ENCODE results near the gene NR2F1-AS1. TPM values are rescaled to one million over a fixed set of nuclear protein-coding genes. Genes with fewer than 3 reads are reported as not detected.

The NR2F1-AS1 gene
- total RNA-seq = 10 to 100 TPM; 10.5 to 11.9 TPM
- long read RNA-seq, partial matches to known transcripts = 0 of 7 reads
- long read RNA-seq, other reads (novel, unspliced or antisense) = 7 of 7 reads

- DNase-seq (no peak), ATAC-seq (peak; percentile 6 to 19)
- intact Hi-C loops (cut with DNase I) = loop anchor here in 1 of 2 donors (1.0 kb wide), 1 partner anchor 220 kb away; no protein-coding TSS in a partner anchor
Observed at GRCh38 chr5:93580927-93581445, at the start of gene NR2F1-AS1. NR2F1-AS1 (minus strand) TSS chr5:93581219.

DNA sequence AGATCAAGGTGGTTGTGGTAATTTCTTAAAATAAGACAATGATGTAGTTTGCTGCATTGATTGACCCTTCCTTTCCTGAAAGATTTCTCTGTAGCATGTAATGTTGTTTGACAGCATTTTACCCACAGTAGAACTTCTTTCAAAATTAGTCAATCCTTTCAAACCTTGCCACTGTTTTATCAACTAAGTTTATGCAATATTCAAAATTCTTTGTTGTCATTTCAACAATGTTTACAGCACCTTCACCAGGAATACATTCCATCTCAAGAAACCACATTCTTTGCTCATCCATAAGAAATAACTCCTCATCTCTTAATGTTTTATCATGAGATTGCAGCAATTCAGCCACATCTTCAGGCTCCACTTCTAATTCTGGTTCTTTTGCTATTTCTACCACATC is 45.8 kb upstream of the NR2F1-AS1 start:
- intact Hi-C loops (cut with DNase I) = no loop called here
- no peak for ATAC-seq
- DNase-seq = no peak

DNA sequence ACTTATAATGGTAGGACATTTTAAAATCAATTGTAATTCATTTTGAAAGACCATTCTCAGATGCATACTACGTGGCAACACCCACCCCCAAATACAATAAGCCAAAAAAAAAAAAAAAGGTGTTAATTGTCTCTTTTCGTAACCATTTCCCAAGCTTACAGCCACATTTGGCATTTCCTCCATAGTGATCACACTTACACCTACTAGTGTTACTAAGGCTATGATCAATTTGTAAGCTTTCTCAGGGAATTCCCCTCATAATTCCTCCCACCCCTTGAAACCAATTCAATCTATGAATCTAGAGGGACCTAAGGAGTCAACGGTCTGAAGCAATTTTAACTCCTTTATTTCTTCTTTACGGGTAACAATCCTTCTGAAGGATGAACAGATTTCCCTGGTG is 42.1 kb upstream of the NR2F1-AS1 start:
- intact Hi-C loops (cut with DNase I) = loop anchor here in 1 of 2 donors (5.0 kb wide), 1 partner anchor 49 kb away; no protein-coding TSS in a partner anchor
- no peak for ATAC-seq
- no peak for DNase-seq

- peak in 1 of 2 donors; percentile 4 for ATAC-seq
- DNase-seq = no peak
- intact Hi-C loops (cut with DNase I) = loop anchor here in 1 of 2 donors (5.0 kb wide), 1 partner anchor 50 kb away; no protein-coding TSS in a partner anchor
Observed at GRCh38 chr5:93622240-93622885, 41.3 kb upstream of the NR2F1-AS1 start.

DNA sequence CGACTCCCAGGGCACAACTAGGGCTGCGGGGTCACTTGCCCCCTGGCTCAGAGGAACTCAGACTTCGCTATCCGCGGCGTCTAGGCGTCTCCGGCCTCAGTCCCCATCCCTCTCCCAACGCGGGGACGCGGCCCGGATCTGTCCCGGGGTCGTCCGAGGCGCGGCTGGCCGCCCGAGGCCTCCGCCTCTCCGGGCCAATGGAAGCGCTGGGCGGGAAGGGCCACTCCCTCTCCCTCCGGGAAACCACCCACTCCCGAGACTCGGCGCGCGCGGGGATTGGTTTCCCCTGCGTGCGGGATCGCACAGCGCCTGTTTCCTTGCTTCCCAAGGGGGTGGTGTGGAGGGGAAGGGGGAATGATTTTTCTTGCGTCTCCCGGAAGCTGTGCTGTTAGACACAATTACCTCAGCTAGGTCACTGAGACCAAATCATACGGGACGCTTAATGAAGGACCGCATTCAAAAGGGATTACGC is 40.3 kb upstream of the NR2F1-AS1 start:
- intact Hi-C loops (cut with DNase I) = loop anchor here in 1 of 2 donors (5.0 kb wide), 1 partner anchor 51 kb away; no protein-coding TSS in a partner anchor
- DNase-seq = peak; percentile 88
- ATAC-seq = peak; percentile 92 to 97

DNA sequence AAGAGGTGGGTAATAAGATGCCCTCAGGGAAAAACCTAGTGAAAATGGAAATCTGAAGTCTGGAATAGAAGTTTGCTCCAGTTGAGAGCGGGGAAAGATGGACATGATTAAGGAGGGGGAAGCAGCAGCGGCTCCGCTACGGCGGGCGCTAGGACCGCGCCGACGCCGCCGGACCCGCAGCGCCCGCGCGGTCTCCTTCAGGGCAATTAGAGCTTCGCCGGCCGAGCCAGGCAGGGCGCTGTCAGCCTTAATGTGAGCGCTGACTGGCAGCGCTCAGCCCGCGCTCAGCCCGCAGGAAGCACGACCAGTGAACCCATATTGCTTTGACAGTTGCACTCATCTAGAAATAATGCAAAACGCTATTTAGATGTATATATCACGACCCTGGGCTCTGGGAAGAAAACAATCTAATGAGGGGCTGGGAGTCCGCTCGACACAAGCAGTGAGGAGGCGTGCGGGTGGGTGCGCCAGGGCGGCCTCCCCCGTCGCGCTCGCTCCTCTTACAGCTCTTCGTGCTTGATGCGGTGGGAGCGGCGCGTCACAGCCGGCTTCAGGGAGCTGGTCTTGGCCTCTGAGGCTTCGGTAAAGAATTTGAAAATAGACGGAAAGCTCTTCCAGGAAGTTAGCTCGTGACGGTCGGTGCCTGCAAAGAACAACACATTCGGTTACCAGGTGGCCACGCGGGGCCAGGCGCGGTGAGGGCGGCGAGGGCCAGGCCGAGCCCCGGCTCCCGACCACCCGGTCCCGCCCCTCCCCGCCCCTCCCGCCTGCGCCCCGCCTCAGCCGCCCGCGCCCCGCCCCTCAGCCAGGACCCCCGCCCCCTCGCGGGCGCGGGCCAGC is 39.7 kb upstream of the NR2F1-AS1 start:
- DNase-seq (peak; percentile 78), ATAC-seq (peak; percentile 93 to 94)
- intact Hi-C loops (cut with DNase I) = loop anchor here in 1 of 2 donors (5.0 kb wide), 1 partner anchor 52 kb away; no protein-coding TSS in a partner anchor

DNA sequence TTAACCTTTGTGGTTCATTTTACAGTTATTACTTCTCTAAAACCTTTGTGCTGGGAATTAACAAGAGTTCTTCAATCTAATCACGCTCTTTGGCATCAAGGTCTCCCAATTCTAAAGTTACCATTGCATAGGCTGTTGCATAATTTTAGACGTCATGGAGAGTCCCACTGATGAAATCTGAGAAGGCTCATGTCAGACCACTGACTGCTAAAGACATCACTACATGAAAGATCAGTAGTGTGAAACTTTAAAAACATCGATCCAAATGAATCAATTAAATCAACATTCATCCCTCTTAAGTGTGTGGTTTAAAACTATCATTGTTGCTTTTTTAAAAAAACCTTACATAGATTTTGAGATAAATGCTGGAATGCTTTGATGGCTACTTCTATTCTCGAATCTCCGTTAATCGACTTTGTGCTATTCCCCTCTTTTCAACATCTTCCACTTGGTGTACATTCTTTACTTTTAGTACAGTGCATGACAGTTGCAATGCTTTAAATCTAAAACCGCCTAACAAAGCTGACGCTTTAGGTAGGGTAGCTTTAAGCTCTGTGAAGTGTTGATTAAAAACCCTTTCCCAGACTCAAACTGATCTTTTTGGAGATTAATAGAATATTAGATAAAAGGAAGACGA is 35.6 kb upstream of the NR2F1-AS1 start:
- ATAC-seq (no peak), DNase-seq (no peak)
- intact Hi-C loops (cut with DNase I) = loop anchor here in 1 of 2 donors (10.0 kb wide), 1 partner anchor 278 kb away; no protein-coding TSS in a partner anchor

- intact Hi-C loops (cut with DNase I) = loop anchor here in 1 of 2 donors (10.0 kb wide), 1 partner anchor 282 kb away; no protein-coding TSS in a partner anchor
- ATAC-seq (no peak), DNase-seq (no peak)
Observed at GRCh38 chr5:93612855-93613243, 31.8 kb upstream of the NR2F1-AS1 start.

GRCh38 chr5:93611976-93612854 is 31.2 kb upstream of the NR2F1-AS1 start:
- intact Hi-C loops (cut with DNase I) = loop anchor here in 1 of 2 donors (10.0 kb wide), 1 partner anchor 283 kb away; no protein-coding TSS in a partner anchor
- no peak for DNase-seq
- ATAC-seq = peak; percentile 49 to 68

DNA sequence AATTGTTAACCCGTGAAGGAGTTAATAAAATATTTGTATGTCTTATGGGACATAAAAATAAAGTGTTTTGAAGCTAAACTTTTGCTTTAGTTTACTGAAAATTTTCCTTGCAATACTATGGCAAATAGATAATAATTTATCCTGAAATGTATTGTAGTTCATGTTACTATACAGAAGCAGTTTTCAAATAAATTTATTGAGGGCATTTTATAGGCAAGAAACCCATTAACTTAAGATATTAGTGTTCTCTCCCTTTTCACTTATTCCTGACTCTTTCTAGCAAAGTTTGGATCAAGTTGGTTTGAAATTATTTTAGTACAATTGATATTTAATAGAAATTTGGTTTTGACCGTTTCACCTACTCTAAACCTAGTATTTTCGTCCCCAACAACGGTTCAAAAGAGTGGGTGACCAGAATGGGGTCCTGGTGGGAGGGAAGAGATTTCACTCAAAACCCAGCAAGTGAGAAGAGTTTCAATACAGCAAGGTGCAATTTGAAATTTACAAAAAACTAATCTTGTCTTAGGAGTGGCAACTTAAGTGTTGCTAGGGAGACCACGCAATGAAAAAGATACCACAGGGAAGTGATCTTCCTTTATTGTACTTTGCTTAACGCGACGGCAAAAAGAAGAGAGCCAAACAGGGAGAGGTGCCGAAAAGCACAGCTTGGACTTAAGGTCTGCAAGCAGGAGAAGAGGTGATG is 30.4 kb upstream of the NR2F1-AS1 start:
- DNase-seq = no peak
- no peak for ATAC-seq
- intact Hi-C loops (cut with DNase I) = loop anchor here in 1 of 2 donors (10.0 kb wide), 1 partner anchor 283 kb away; no protein-coding TSS in a partner anchor

DNA sequence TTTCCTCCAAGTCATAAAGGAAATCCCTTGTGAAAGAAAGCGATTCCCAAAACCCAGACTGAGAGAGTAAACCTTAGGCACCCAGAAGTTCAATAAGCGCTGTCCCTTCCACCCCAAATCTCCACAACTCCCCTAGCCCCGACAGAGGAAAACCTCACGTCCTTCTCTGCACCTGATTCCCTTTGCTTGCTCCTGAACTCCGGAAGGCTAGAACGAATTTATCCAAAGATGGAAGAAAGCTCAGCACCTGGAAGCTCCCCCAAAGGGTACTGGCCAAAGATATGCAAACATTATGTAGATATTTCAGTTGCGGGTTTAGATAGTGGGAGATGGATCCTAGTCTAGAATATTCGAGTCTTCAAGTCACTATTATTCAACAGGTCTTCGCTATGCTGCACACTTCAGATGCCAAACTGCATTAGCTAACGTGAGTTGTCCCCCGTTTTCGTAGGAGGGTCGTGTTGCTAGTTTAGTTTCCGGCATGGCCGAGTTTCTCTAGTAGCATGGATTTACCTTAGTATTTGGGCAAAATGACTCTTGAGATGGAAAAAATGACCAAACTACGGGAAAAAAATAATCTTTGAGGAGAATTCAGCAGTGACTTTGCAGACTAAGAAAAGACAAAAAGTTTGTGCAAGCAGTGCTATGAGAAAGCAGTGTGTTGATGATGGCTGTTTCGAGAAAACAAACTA is 29.7 kb upstream of the NR2F1-AS1 start:
- intact Hi-C loops (cut with DNase I) = loop anchor here in 1 of 2 donors (10.0 kb wide), 1 partner anchor 284 kb away; no protein-coding TSS in a partner anchor
- no peak for ATAC-seq

DNA sequence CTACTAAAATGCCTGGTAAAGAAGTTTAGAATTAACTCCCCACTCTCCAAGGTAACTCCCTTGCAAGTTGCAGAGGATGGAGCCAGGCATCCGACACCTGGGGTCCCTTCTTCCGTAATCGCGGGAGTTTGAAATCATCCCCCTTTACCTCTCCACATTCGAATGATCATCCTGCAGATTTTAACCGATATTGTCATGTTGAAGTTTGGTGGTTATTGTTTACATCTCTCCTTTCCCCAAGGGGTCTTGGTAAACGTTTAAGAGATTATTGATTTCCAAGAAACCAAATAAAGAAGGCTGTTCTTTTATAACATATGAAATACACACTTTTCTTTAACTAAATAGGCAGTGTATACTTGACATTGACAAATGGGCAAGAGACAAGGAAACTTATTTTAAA is 28.7 kb upstream of the NR2F1-AS1 start:
- DNase-seq = no peak
- intact Hi-C loops (cut with DNase I) = loop anchor here in 1 of 2 donors (5.0 to 10.0 kb wide), 2 partner anchors 193 to 285 kb away; no protein-coding TSS in a partner anchor
- no peak for ATAC-seq

More for the DNA sequence above, 29.7 kb upstream of the NR2F1-AS1 start:
- no peak for DNase-seq

GRCh38 chr5:93608855-93609254 is 27.8 kb upstream of the NR2F1-AS1 start:
- DNase-seq = no peak
- ATAC-seq = no peak
- intact Hi-C loops (cut with DNase I) = loop anchor here in 1 of 2 donors (5.0 kb wide), 1 partner anchor 193 kb away; no protein-coding TSS in a partner anchor

GRCh38 chr5:93607367-93608258 is 26.6 kb upstream of the NR2F1-AS1 start:
- intact Hi-C loops (cut with DNase I) = loop anchor here in 1 of 2 donors (5.0 kb wide), 1 partner anchor 195 kb away; no protein-coding TSS in a partner anchor
- DNase-seq = no peak
- peak; percentile 53 to 71 for ATAC-seq

- no peak for DNase-seq
- ATAC-seq = no peak
- intact Hi-C loops (cut with DNase I) = loop anchor here in 1 of 2 donors (5.0 kb wide), 1 partner anchor 196 kb away; no protein-coding TSS in a partner anchor
Observed at GRCh38 chr5:93606382-93606752, 25.3 kb upstream of the NR2F1-AS1 start.
